ENCODE measurements around the gene NCOA7.

DNA sequence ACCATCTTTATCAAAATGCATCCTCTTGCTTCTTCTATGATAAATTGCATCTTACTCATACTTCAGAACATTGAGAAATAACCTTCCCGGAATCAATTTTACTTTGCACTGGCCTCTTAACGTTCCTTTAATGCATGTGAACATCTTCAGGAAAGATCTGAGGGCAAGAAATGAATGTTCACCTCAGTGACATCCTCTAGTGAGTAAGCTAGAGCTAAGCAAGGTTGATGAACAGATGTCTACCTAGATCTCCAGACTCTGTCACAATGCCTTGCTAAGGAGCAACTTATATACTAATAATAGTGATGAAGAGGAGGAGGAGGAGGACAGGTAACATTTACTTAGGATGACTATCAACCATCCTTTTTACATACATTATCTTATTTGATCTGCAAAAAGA lies 149.0 kb downstream of the NCOA7 start:
- TF ChIP-seq, protein P1, sequence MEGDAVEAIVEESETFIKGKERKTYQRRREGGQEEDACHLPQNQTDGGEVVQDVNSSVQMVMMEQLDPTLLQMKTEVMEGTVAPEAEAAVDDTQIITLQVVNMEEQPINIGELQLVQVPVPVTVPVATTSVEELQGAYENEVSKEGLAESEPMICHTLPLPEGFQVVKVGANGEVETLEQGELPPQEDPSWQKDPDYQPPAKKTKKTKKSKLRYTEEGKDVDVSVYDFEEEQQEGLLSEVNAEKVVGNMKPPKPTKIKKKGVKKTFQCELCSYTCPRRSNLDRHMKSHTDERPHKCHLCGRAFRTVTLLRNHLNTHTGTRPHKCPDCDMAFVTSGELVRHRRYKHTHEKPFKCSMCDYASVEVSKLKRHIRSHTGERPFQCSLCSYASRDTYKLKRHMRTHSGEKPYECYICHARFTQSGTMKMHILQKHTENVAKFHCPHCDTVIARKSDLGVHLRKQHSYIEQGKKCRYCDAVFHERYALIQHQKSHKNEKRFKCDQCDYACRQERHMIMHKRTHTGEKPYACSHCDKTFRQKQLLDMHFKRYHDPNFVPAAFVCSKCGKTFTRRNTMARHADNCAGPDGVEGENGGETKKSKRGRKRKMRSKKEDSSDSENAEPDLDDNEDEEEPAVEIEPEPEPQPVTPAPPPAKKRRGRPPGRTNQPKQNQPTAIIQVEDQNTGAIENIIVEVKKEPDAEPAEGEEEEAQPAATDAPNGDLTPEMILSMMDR (IDR thresholded peaks at IDR 0.05), result no peak
- TF ChIP-seq POLR2A (IDR thresholded peaks at IDR 0.05), result no peak

Data from suprapubic skin (tissue), 3 donors.